ENCODE measurements around the gene APBA2. TPM values are rescaled to one million over a fixed set of nuclear protein-coding genes. Genes with fewer than 3 reads are reported as not detected.

APBA2 gene
- total and polyA plus RNA-seq, 2 of the 4 experiments (the other 2 are of a cell fraction), result 21.7 to 33.0 TPM

DNA sequence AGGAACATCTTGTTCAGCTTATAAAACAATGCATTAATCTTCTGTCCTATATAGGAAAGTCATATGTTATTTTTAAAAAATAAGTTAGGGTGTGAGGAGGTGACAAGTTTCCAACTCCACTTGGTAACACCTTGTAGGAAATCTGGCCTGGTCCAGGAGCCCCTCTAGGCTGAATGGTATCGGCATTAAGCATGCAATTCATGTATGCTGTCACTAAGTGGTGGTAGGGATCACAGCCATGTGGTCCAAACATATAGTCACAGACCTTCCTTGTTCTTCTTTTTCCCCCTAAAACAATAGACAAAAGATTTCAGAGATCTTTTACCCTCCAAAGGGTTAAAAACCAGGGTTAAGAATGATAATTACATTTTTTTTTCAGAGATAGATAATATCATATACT, 4.2 kb upstream of the APBA2 start:
- Histone ChIP-seq H3K4ac (ENCODE audit: low read depth, low read length) (no peak overlapping the region), H4K91ac (ENCODE audit: insufficient read depth, low read depth, low read length) (no peak overlapping the region), H2BK15ac (ENCODE audit: low read depth, low read length) (no peak overlapping the region), H3K79me1 (ENCODE audit: low read depth in 1 of 2, low read length in 2 of 2) (peaks cover 0 to 2% of the 10 kb centered on the region in 2 experiments; a peak in 2 of 4 replicates), H3K27me3 (ENCODE audit: control insufficient read depth, insufficient read depth, low read length) (peaks cover 4% of the 10 kb centered on the region), H2AK9ac (replicated peaks; ENCODE audit: low read depth, low read length, poor library complexity) (no peak overlapping the region), H3K4me2 (ENCODE audit: low read depth, low read length) (no peak overlapping the region), H4K20me1 (ENCODE audit: insufficient read depth, low read length) (no peaks in the 10 kb centered on the region), H2BK20ac (ENCODE audit: low read depth, low read length) (no peak overlapping the region), H3K4me1 (ENCODE audit: control insufficient read depth, insufficient read depth, low read length) (no peaks in the 10 kb centered on the region; the same call in 1 of the 2 replicates), H3K23ac (ENCODE audit: low read depth, low read length) (no peak overlapping the region), H2BK120ac (ENCODE audit: low read depth, low read length) (no peak overlapping the region), H3K9ac (ENCODE audit: low read depth, low read length) (no peak overlapping the region), H3K14ac (replicated peaks; ENCODE audit: low read depth, low read length) (no peak overlapping the region), H3K18ac (ENCODE audit: low read depth, low read length) (no peak overlapping the region), H4K8ac (ENCODE audit: low read depth in 2 of 2, low read length in 2 of 2) (no peak overlapping the region), H2AFZ (replicated peaks; ENCODE audit: low read length, poor library complexity) (no peak overlapping the region), H4K5ac (ENCODE audit: low read depth, low read length) (no peak overlapping the region), H3K9me3 (ENCODE audit: control insufficient read depth, insufficient read depth, low read length) (no peaks in the 10 kb centered on the region), H3K56ac (ENCODE audit: extremely low read depth, insufficient read depth, low read length) (no peak overlapping the region), H3K36me3 (ENCODE audit: control insufficient read depth, insufficient read depth, low read length) (no peaks in the 10 kb centered on the region), H3K27ac (ENCODE audit: insufficient read depth, low read length) (no peak overlapping the region), H2AK5ac (ENCODE audit: low read depth, low read length) (no peak overlapping the region), H2BK5ac (ENCODE audit: low read depth, low read length, poor library complexity, severe bottlenecking) (no peak overlapping the region), H3K9me1 (ENCODE audit: insufficient read depth, low read length) (no peaks in the 10 kb centered on the region), H3K4me3 (ENCODE audit: insufficient read depth, low read depth, low read length) (no peak overlapping the region)
- ChIA-PET POLR2A (ENCODE audit: unreplicated experiment) (no interaction called here), CTCF (interaction anchor here (0.6 to 1.5 kb wide), 2 partner anchors 221 to 223 kb away, joined by 3 to 5 read pairs; no protein-coding TSS in a partner anchor)
- no CpG with 5 or more reads among the region's 1 CpG for WGBS, 2 experiments (ENCODE audit: extremely low coverage in 2 of 2, insufficient read length in 1 of 2)
- DNase-seq (no peak), ATAC-seq (ENCODE audit: low read depth) (no peak)
- BruUV-seq (replicated peaks), result no TSS peak
- TF ChIP-seq CHD1 (IDR thresholded peaks at IDR 0.05; ENCODE audit: low read depth, low read length), result no peak
- TF ChIP-seq RFX5 (IDR thresholded peaks at IDR 0.05; ENCODE audit: low read depth, low read length), result no peak
- peak; percentile 37; the same call in 1 of the 2 replicates for TF ChIP-seq RAD21 (IDR thresholded peaks at IDR 0.05; ENCODE audit: low read length)
- TF ChIP-seq MXI1 (IDR thresholded peaks at IDR 0.05; ENCODE audit: borderline replicate concordance, low read depth, low read length), result no peak
- TF ChIP-seq CTCF (conservative IDR thresholded peaks at IDR 0.05; ENCODE audit: low read depth, low read length), result 0 out of 2 replicates have a peak, but pooled peaks have one; percentile 23
- TF ChIP-seq NFE2L2 (IDR thresholded peaks at IDR 0.05; ENCODE audit: low read depth, low read length), result no peak
- TF ChIP-seq BHLHE40 (IDR thresholded peaks at IDR 0.05; ENCODE audit: low read depth, low read length), result no peak
- no peak for TF ChIP-seq SMC3 (IDR thresholded peaks at IDR 0.05; ENCODE audit: low read depth, low read length)
- TF ChIP-seq, protein P1, sequence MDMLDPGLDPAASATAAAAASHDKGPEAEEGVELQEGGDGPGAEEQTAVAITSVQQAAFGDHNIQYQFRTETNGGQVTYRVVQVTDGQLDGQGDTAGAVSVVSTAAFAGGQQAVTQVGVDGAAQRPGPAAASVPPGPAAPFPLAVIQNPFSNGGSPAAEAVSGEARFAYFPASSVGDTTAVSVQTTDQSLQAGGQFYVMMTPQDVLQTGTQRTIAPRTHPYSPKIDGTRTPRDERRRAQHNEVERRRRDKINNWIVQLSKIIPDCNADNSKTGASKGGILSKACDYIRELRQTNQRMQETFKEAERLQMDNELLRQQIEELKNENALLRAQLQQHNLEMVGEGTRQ (IDR thresholded peaks at IDR 0.05; ENCODE audit: low read depth, low read length), result no peak
- no peak for TF ChIP-seq FOS (IDR thresholded peaks at IDR 0.05; ENCODE audit: low read depth, low read length)
- TF ChIP-seq ELK1 (IDR thresholded peaks at IDR 0.05; ENCODE audit: borderline replicate concordance, low read depth, low read length), result no peak
- no peak for TF ChIP-seq MAZ (IDR thresholded peaks at IDR 0.05; ENCODE audit: borderline replicate concordance, low read depth, low read length)
- no peak for TF ChIP-seq POLR2A (IDR thresholded peaks at IDR 0.05; ENCODE audit: low read depth, low read length)
- TF ChIP-seq RCOR1 (IDR thresholded peaks at IDR 0.05; ENCODE audit: insufficient replicate concordance, low read length), result no peak
- intact Hi-C loops (cut with micrococcal nuclease) (loop anchor here (1.0 to 2.0 kb wide), 3 partner anchors 93 to 222 kb away; no protein-coding TSS in a partner anchor), in situ Hi-C loops (cut with MboI; ENCODE audit: low sequenced_read_pairs) (loop anchor here (5.0 to 10.0 kb wide), 2 partner anchors 93 to 221 kb away; no protein-coding TSS in a partner anchor), dilution Hi-C loops (cut with HindIII; ENCODE audit: low sequenced_read_pairs, unreplicated experiment) (no loop called here)
